GM12865 (cell line): Measurements from ENCODE around the gene MAP4K2.

ENCODE experiments used
- DNase-seq: peaks from one replicate; pipeline ENCODE4 v3.0.0; 2010; ENCODE audit warnings: low read depth
- H3K4me3 ChIP-seq: 2 replicates; pipeline ENCODE4 v1.5.1; 2011; ENCODE audit warnings: mild to moderate bottlenecking, low read depth, low read length, control low read depth
- CTCF ChIP-seq: IDR thresholded peaks from 2 replicates; pipeline ENCODE4 v1.5.1; 2011; ENCODE audit warnings: low read length, control low read depth, low read depth, inconsistent platforms; ENCODE audit not compliant: insufficient read depth; ENCODE audit errors: missing control alignments

Gene MAP4K2

GRCh38 chr11:64788321-64789215 is 14.4 kb downstream of the MAP4K2 start:
- no peak for TF ChIP-seq CTCF
- no peak overlapping the region for H3K4me3 ChIP-seq
- DNase-seq: no peak

- TF ChIP-seq CTCF: peak; percentile 77
- DNase-seq: peak; percentile 76
These were observed 15.3 kb downstream of the MAP4K2 start for GRCh38 chr11:64787526-64788320.

GRCh38 chr11:64786308-64786707 is 16.7 kb downstream of the MAP4K2 start:
- no peak overlapping the region for H3K4me3 ChIP-seq
- DNase-seq: no peak
- TF ChIP-seq CTCF: no peak

More at GRCh38 chr11:64787526-64788320, 15.3 kb downstream of the MAP4K2 start:
- no peak overlapping the region for H3K4me3 ChIP-seq

GRCh38 chr11:64784813-64785581 is 18.0 kb downstream of the MAP4K2 start:
- TF ChIP-seq CTCF: no peak
- no peak overlapping the region for H3K4me3 ChIP-seq
- no peak for DNase-seq

GRCh38 chr11:64778473-64779298 is 24.3 kb downstream of the MAP4K2 start, which contains the start of gene SF1:
Gene SF1 (minus strand): TSS chr11:64778542. CDS start chr11:64778392, 150 bp downstream.
- DNase-seq: peak; percentile 100
- peak within 1 kb of the TSS; percentile 95 for H3K4me3 ChIP-seq
- TF ChIP-seq CTCF: no peak

- H3K4me3 ChIP-seq: peak overlapping the region; percentile 86
- DNase-seq: no peak
- no peak for TF ChIP-seq CTCF
These were observed 24.9 kb downstream of the MAP4K2 start for GRCh38 chr11:64778223-64778472.
